ENCODE results near the gene FGGY. TPM values are rescaled to one million over a fixed set of nuclear protein-coding genes. Genes with fewer than 3 reads are reported as not detected.
"Not testable (repeated sequence)": the region's sequence is repeated elsewhere in the genome, so short reads cannot be mapped to it uniquely, and the experiment has no call there.

The FGGY gene
- total RNA-seq, 1 experiment from 2014 or later: 12.0 TPM

- no peaks in the 10 kb centered on the region for H3K27me3 Mint-ChIP-seq (ENCODE audit: low read depth)
Observed at GRCh38 chr1:59532102-59532501, 235.2 kb downstream of the FGGY start.

GRCh38 chr1:59538476-59538875 lies 241.6 kb downstream of the FGGY start:
- DNase-seq (ENCODE audit: low spot score); CTCF ChIA-PET; H3K27ac Mint-ChIP-seq; POLR2A ChIA-PET; ATAC-seq; H3K4me3 Mint-ChIP-seq; H3K27me3 Mint-ChIP-seq (ENCODE audit: low read depth): not testable (repeated sequence)
- Mint-ChIP-seq H3K9me3 (peaks cover 14% of the 10 kb centered on the region), H3K4me1 (peaks cover 11% of the 10 kb centered on the region), H3K36me3 (peaks cover 12% of the 10 kb centered on the region)

More at GRCh38 chr1:59532102-59532501, 235.2 kb downstream of the FGGY start:
- H3K9me3 Mint-ChIP-seq: peaks cover 23% of the 10 kb centered on the region
- CTCF ChIA-PET: no interaction called here
- TF ChIP-seq TP53 (CRISPR knock-in tag; IDR thresholded peaks at IDR 0.05): no peak
- no peak for TF ChIP-seq SOX15 (CRISPR knock-in tag; IDR thresholded peaks at IDR 0.05)
- TF ChIP-seq FOXP1 (CRISPR knock-in tag; IDR thresholded peaks at IDR 0.05; ENCODE audit: borderline replicate concordance): no peak
- no peak for TF ChIP-seq E2F5 (CRISPR knock-in tag; IDR thresholded peaks at IDR 0.05)
- no peak for TF ChIP-seq TCF7 (CRISPR knock-in tag; IDR thresholded peaks at IDR 0.05; ENCODE audit: low read depth)
- no peak for TF ChIP-seq STAT6 (CRISPR knock-in tag; conservative IDR thresholded peaks at IDR 0.05; ENCODE audit: low read depth)
- TF ChIP-seq MYBL2 (CRISPR knock-in tag; IDR thresholded peaks at IDR 0.05): no peak
- TF ChIP-seq IRF2 (CRISPR knock-in tag; IDR thresholded peaks at IDR 0.05; ENCODE audit: borderline replicate concordance, low read depth): no peak
- TF ChIP-seq FOXJ3 (CRISPR knock-in tag; IDR thresholded peaks at IDR 0.05; ENCODE audit: borderline replicate concordance): no peak
- TF ChIP-seq NR3C1 (CRISPR knock-in tag; conservative IDR thresholded peaks at IDR 0.05; ENCODE audit: low read depth): no peak
- no peak for TF ChIP-seq ZNF396 (CRISPR knock-in tag; IDR thresholded peaks at IDR 0.05; ENCODE audit: borderline replicate concordance)
- TF ChIP-seq CBFB (CRISPR knock-in tag; IDR thresholded peaks at IDR 0.05; ENCODE audit: low read depth): no peak
- TF ChIP-seq SP1 (CRISPR knock-in tag; conservative IDR thresholded peaks at IDR 0.05): no peak
- TF ChIP-seq JUN (CRISPR knock-in tag; IDR thresholded peaks at IDR 0.05): no peak
- no peak for TF ChIP-seq ARID4B (CRISPR knock-in tag; IDR thresholded peaks at IDR 0.05; ENCODE audit: borderline replicate concordance)
- TF ChIP-seq ZBTB21 (CRISPR knock-in tag; IDR thresholded peaks at IDR 0.05; ENCODE audit: borderline replicate concordance): no peak
- DNase-seq (ENCODE audit: low spot score) (no peak), ATAC-seq (no peak)
- peaks cover 19% of the 10 kb centered on the region for H3K4me1 Mint-ChIP-seq
- no peak overlapping the region for H3K27ac Mint-ChIP-seq
- H3K36me3 Mint-ChIP-seq: peaks cover 19% of the 10 kb centered on the region
- POLR2A ChIA-PET: no interaction called here
- H3K4me3 Mint-ChIP-seq: no peak overlapping the region

All from WTC11 (cell line).